GM18520 (cell line): ENCODE results near the gene ACYP2.
"Not testable (repeated sequence)": the region's sequence is repeated elsewhere in the genome, so short reads cannot be mapped to it uniquely, and the experiment has no call there.

ENCODE experiments used
- ATAC-seq: cut with Tn5 transposase; IDR thresholded peaks from one replicate; pipeline ENCODE4 v1.9.1; 2021; ENCODE audit not compliant: unreplicated experiment

Gene ACYP2

GRCh38 chr2:54115284-54116137, at the start of gene ACYP2:
ACYP2 (plus strand) TSS chr2:54115615.
- peak; percentile 71 for ATAC-seq

GRCh38 chr2:54065891-54066290, 49.5 kb upstream of the ACYP2 start:
- ATAC-seq = no peak

GRCh38 chr2:54067851-54068375, 47.5 kb upstream of the ACYP2 start:
- no peak for ATAC-seq

- ATAC-seq = not testable (repeated sequence)
Measured at GRCh38 chr2:54072483-54072882, 42.9 kb upstream of the ACYP2 start.

- no peak for ATAC-seq
Measured at GRCh38 chr2:54073796-54074195, 41.6 kb upstream of the ACYP2 start.

- ATAC-seq = no peak
Measured at GRCh38 chr2:54074606-54075341, 40.6 kb upstream of the ACYP2 start.

GRCh38 chr2:54076586-54076985, 38.8 kb upstream of the ACYP2 start:
- ATAC-seq = no peak

- ATAC-seq = no peak
Measured at GRCh38 chr2:54077088-54077900, 38.1 kb upstream of the ACYP2 start.

GRCh38 chr2:54079331-54079730, 36.1 kb upstream of the ACYP2 start:
- no peak for ATAC-seq

- peak; percentile 94 for ATAC-seq
Measured at GRCh38 chr2:54081574-54081973, 33.8 kb upstream of the ACYP2 start.

GRCh38 chr2:54083021-54083420, 32.4 kb upstream of the ACYP2 start:
- ATAC-seq = no peak

- no peak for ATAC-seq
Measured at GRCh38 chr2:54083445-54083844, 32.0 kb upstream of the ACYP2 start.

GRCh38 chr2:54084600-54084999, 30.8 kb upstream of the ACYP2 start:
- ATAC-seq = no peak

- no peak for ATAC-seq
Measured at GRCh38 chr2:54085069-54085468, 30.3 kb upstream of the ACYP2 start.

- ATAC-seq = no peak
Measured at GRCh38 chr2:54086157-54086556, 29.3 kb upstream of the ACYP2 start.

- ATAC-seq = no peak
Measured at GRCh38 chr2:54088191-54088634, 27.2 kb upstream of the ACYP2 start.

GRCh38 chr2:54088719-54089118, 26.7 kb upstream of the ACYP2 start:
- no peak for ATAC-seq

- ATAC-seq = no peak
Measured at GRCh38 chr2:54090521-54091117, 24.8 kb upstream of the ACYP2 start.

- peak; percentile 40 for ATAC-seq
Measured at GRCh38 chr2:54092940-54093339, 22.5 kb upstream of the ACYP2 start.

- not testable (repeated sequence) for ATAC-seq
Measured at GRCh38 chr2:54095406-54095805, 20.0 kb upstream of the ACYP2 start.

- ATAC-seq = not testable (repeated sequence)
Measured at GRCh38 chr2:54096141-54096540, 19.3 kb upstream of the ACYP2 start.
